Measurements from ENCODE around the gene IVD. TPM values are rescaled to one million over a fixed set of nuclear protein-coding genes. Genes with fewer than 3 reads are reported as not detected.

IVD gene
- total RNA-seq, 1 experiment from 2014 or later = 93.1 TPM

DNA sequence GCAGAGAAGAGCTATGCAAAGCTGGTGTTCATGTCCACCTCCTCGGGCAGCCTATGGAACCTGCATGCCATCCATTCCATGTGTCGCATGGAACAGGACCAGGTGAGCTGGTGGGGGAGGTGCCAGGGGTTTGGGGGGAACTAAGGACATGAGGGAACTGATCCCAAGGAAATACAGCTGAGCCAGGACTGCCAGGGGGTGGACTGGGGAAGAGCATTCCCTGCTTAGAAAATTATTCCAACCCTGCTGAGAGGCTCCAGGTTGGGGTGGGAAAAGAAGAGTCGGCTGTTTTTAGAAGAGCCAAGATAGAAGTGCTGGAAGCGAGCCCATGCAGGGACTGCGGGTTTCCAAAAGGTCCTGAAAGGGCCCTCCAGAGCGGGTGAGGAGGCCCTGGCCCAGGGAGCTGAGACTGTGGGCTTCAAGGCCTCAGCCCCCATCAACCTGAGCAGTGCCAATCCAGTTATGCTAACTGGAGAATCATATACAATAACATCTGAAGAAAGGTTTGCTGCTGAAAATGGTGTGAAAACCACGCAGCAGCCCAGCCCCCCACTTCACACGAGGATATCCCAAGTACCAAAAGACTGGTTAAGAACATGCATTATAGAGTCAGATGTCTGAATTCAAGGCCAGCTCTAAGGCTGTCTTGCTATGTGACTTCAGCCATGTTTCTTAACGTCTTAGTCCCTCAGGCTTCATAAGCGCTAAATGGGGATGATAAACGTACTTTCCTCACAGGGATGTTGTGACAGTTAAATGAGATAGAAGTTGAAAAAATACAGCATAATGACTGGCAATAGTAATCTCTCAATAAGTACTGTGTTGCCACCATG lies 39.8 kb upstream of the IVD start:
- H3K27me3 Mint-ChIP-seq (ENCODE audit: low read depth) = peaks cover 56% of the 10 kb centered on the region
- no peak for DNase-seq
- no peaks in the 10 kb centered on the region for H3K79me1 ChIP-seq (ENCODE audit: insufficient read depth, low read depth, low read length, poor library complexity, severe bottlenecking)

More for the DNA sequence above, 39.8 kb upstream of the IVD start:
- no peak overlapping the region for H3K23ac ChIP-seq (ENCODE audit: insufficient read length, low read depth, low read length)
- H3K4ac ChIP-seq (ENCODE audit: low read depth, low read length) = no peak overlapping the region
- H2BK20ac ChIP-seq (ENCODE audit: low read depth, low read length, poor library complexity, severe bottlenecking) = no peak overlapping the region
- no peak overlapping the region for H4K91ac ChIP-seq (ENCODE audit: insufficient read length, low read depth, low read length)
- H4K5ac ChIP-seq (ENCODE audit: insufficient read length, low read depth, low read length) = no peak overlapping the region
- H3T11ph ChIP-seq (ENCODE audit: low read length) = no peak overlapping the region
- peaks cover 0 to 2% of the 10 kb centered on the region in 2 experiments; a peak in 1 of 5 replicates for H3K9me3 Mint-ChIP-seq
- H4K8ac ChIP-seq (replicated peaks; ENCODE audit: insufficient read length, low read depth, low read length) = no peak overlapping the region
- H2AFZ ChIP-seq (ENCODE audit: low read length) = no peak overlapping the region
- H3K4me1 Mint-ChIP-seq = peaks cover 5 to 13% of the 10 kb centered on the region in 2 experiments
- H3K27ac ChIP-seq (ENCODE audit: insufficient read length, low read depth, low read length) = no peak overlapping the region
- H3K27me3 ChIP-seq (ENCODE audit: insufficient read depth, low read length) = no peaks in the 10 kb centered on the region; the same call in none of the 2 replicates
- H2BK120ac ChIP-seq (ENCODE audit: low read depth, low read length, poor library complexity, severe bottlenecking) = no peak overlapping the region
- TF ChIP-seq, protein P1, sequence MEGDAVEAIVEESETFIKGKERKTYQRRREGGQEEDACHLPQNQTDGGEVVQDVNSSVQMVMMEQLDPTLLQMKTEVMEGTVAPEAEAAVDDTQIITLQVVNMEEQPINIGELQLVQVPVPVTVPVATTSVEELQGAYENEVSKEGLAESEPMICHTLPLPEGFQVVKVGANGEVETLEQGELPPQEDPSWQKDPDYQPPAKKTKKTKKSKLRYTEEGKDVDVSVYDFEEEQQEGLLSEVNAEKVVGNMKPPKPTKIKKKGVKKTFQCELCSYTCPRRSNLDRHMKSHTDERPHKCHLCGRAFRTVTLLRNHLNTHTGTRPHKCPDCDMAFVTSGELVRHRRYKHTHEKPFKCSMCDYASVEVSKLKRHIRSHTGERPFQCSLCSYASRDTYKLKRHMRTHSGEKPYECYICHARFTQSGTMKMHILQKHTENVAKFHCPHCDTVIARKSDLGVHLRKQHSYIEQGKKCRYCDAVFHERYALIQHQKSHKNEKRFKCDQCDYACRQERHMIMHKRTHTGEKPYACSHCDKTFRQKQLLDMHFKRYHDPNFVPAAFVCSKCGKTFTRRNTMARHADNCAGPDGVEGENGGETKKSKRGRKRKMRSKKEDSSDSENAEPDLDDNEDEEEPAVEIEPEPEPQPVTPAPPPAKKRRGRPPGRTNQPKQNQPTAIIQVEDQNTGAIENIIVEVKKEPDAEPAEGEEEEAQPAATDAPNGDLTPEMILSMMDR (conservative IDR thresholded peaks at IDR 0.05) = no peak
- WGBS (ENCODE audit: extremely low coverage, insufficient read length, low lambda C conversion rate) = no CpG with 5 or more reads among the region's 11 CpGs
- no peak overlapping the region for H3K9ac ChIP-seq (ENCODE audit: extremely low read depth, insufficient read length, low read length)
- no peaks in the 10 kb centered on the region for H3K36me3 Mint-ChIP-seq (ENCODE audit: insufficient read depth in 1 of 3, low read depth in 3 of 3)
- H3K4me1 ChIP-seq (ENCODE audit: insufficient read depth, low read length) = no peaks in the 10 kb centered on the region
- no peak overlapping the region for H2BK5ac ChIP-seq (ENCODE audit: insufficient read length, low read length)
- no peaks in the 10 kb centered on the region for H4K20me1 ChIP-seq (ENCODE audit: control insufficient read depth, insufficient read depth, insufficient read length)
- H3K9me3 ChIP-seq (ENCODE audit: control insufficient read depth, low read depth, low read length) = no peaks in the 10 kb centered on the region
- H3K79me2 ChIP-seq (ENCODE audit: insufficient read depth, low read length) = no peaks in the 10 kb centered on the region
- no peak overlapping the region for H3K4me2 ChIP-seq (ENCODE audit: insufficient read depth, insufficient read length, low read length)
- no peak overlapping the region for H3K18ac ChIP-seq (ENCODE audit: insufficient read length, low read depth, low read length)
- H2BK15ac ChIP-seq (ENCODE audit: low read depth, low read length) = no peak overlapping the region
- H3K56ac ChIP-seq (ENCODE audit: insufficient read length, low read depth, low read length) = no peak overlapping the region
- H3K14ac ChIP-seq (ENCODE audit: insufficient read depth, low read length) = no peak overlapping the region
- H3K27ac Mint-ChIP-seq = no peak overlapping the region
- no peak overlapping the region for H2AK5ac ChIP-seq (ENCODE audit: insufficient read length, low read length)
- H3K4me3 Mint-ChIP-seq = no peak overlapping the region
- no peaks in the 10 kb centered on the region for H3K23me2 ChIP-seq (ENCODE audit: insufficient read length, low read depth, low read length, poor library complexity, severe bottlenecking)
- H2BK12ac ChIP-seq (ENCODE audit: insufficient read length, low read depth, low read length) = no peak overlapping the region
